ENCODE results near the gene KCNIP4. TPM values are rescaled to one million over a fixed set of nuclear protein-coding genes. Genes with fewer than 3 reads are reported as not detected.

KCNIP4 gene
- total RNA-seq, 1 experiment from 2014 or later = not detected

- Histone ChIP-seq H3K27ac (no peak overlapping the region), H3K9me3 (ENCODE audit: insufficient read depth, low read depth) (no peaks in the 10 kb centered on the region), H3K9me2 (ENCODE audit: insufficient read depth) (no peaks in the 10 kb centered on the region), H3F3A (ENCODE audit: insufficient read depth, low read depth) (no peaks in the 10 kb centered on the region), H3K36me3 (ENCODE audit: low read depth) (no peaks in the 10 kb centered on the region), H3K4me3 (no peak overlapping the region), H2AFZ (no peak overlapping the region), H3K4me1 (replicated peaks; ENCODE audit: insufficient read depth) (no peaks in the 10 kb centered on the region), H3K27me3 (ENCODE audit: insufficient read depth, low read depth) (no peaks in the 10 kb centered on the region), H3K79me2 (ENCODE audit: low read depth) (no peaks in the 10 kb centered on the region), H3K4me2 (no peak overlapping the region), H4K20me1 (ENCODE audit: insufficient read depth) (no peaks in the 10 kb centered on the region)
- TF ChIP-seq EZH2 (IDR thresholded peaks at IDR 0.05; ENCODE audit: low read depth) (no peak), CTCF (conservative IDR thresholded peaks at IDR 0.05) (no peak)
- POLR2A ChIA-PET (ENCODE audit: unreplicated experiment) = no interaction called here
- DNase-seq = no peak
- intact Hi-C loops (cut with micrococcal nuclease; ENCODE audit: unreplicated experiment) = no loop called here
- BruUV-seq (replicated peaks) = no TSS peak
- CTCF ChIA-PET = no interaction called here
Observed at GRCh38 chr4:21869978-21870745, 78.4 kb downstream of the KCNIP4 start.

DNA sequence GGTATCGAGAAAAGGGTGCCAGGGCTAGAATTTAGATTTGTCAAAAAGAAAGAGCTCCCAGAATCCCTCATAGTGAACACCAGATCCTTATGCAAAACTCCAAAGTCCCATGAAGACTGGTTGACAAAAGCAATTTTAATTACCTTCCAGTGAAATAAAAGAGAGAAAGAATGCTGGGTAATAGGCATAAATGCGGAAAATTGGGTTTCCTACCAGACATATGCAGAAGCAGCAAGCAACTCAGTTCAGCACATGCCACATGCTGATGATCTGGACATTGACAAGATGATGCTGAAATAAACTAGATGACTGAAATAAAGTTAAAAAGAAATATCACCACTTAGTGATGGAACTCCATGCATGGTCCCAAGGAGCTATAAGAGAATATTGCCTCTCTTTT is 83.9 kb downstream of the KCNIP4 start:
- H3K27me3 ChIP-seq (ENCODE audit: insufficient read depth, low read depth) = no peaks in the 10 kb centered on the region
- TF ChIP-seq EZH2 (IDR thresholded peaks at IDR 0.05; ENCODE audit: low read depth) (no peak), CTCF (conservative IDR thresholded peaks at IDR 0.05) (no peak)
- BruUV-seq (replicated peaks) = no TSS peak
- intact Hi-C loops (cut with micrococcal nuclease; ENCODE audit: unreplicated experiment) = no loop called here
- CTCF ChIA-PET = no interaction called here
- no peak overlapping the region for H3K4me3 ChIP-seq
- no peaks in the 10 kb centered on the region for H3K36me3 ChIP-seq (ENCODE audit: low read depth)
- POLR2A ChIA-PET (ENCODE audit: unreplicated experiment) = no interaction called here
- H3K4me2 ChIP-seq = no peak overlapping the region
- no peak overlapping the region for H3K27ac ChIP-seq
- H4K20me1 ChIP-seq (ENCODE audit: insufficient read depth) = no peaks in the 10 kb centered on the region
- no peaks in the 10 kb centered on the region for H3K4me1 ChIP-seq (replicated peaks; ENCODE audit: insufficient read depth)
- H3K79me2 ChIP-seq (ENCODE audit: low read depth) = no peaks in the 10 kb centered on the region
- H3K9me3 ChIP-seq (ENCODE audit: insufficient read depth, low read depth) = no peaks in the 10 kb centered on the region
- H2AFZ ChIP-seq = no peak overlapping the region
- DNase-seq = no peak
- H3F3A ChIP-seq (ENCODE audit: insufficient read depth, low read depth) = no peaks in the 10 kb centered on the region
- no peaks in the 10 kb centered on the region for H3K9me2 ChIP-seq (ENCODE audit: insufficient read depth)

DNA sequence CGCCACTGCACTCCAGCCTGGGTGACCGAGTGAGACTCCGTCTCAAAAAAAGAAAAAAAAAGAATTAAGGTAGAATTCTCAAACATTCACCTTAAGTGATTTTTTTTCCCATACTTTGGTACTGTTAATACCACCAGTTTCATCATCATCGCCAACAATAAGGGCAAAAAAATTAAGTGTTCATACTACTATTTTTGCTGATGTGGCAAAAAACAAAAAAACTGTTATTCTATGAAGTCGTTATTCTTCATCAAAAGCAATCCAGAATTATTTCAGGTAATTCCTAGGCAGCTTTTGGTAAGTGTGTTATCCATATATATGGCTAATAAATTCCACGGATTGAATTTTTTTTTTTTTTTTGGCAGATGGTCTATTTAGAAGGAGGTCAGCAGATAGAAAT is 85.7 kb downstream of the KCNIP4 start:
- CTCF ChIA-PET = no interaction called here
- H3K27ac ChIP-seq = no peak overlapping the region
- TF ChIP-seq EZH2 (IDR thresholded peaks at IDR 0.05; ENCODE audit: low read depth) (no peak), CTCF (conservative IDR thresholded peaks at IDR 0.05) (no peak)

More for the DNA sequence above, 85.7 kb downstream of the KCNIP4 start:
- no peaks in the 10 kb centered on the region for H4K20me1 ChIP-seq (ENCODE audit: insufficient read depth)
- no peak for DNase-seq
- no peaks in the 10 kb centered on the region for H3K4me1 ChIP-seq (replicated peaks; ENCODE audit: insufficient read depth)
- no peaks in the 10 kb centered on the region for H3K79me2 ChIP-seq (ENCODE audit: low read depth)
- no peak overlapping the region for H3K4me2 ChIP-seq
- H3K4me3 ChIP-seq = no peak overlapping the region
- H3K36me3 ChIP-seq (ENCODE audit: low read depth) = no peaks in the 10 kb centered on the region
- no peaks in the 10 kb centered on the region for H3K9me2 ChIP-seq (ENCODE audit: insufficient read depth)
- no peaks in the 10 kb centered on the region for H3K9me3 ChIP-seq (ENCODE audit: insufficient read depth, low read depth)
- no peak overlapping the region for H2AFZ ChIP-seq
- H3K27me3 ChIP-seq (ENCODE audit: insufficient read depth, low read depth) = no peaks in the 10 kb centered on the region
- intact Hi-C loops (cut with micrococcal nuclease; ENCODE audit: unreplicated experiment) = no loop called here
- POLR2A ChIA-PET (ENCODE audit: unreplicated experiment) = no interaction called here
- H3F3A ChIP-seq (ENCODE audit: insufficient read depth, low read depth) = no peaks in the 10 kb centered on the region
- no TSS peak for BruUV-seq (replicated peaks)
